Measurements from ENCODE around the gene APOA1. TPM values are rescaled to one million over a fixed set of nuclear protein-coding genes. Genes with fewer than 3 reads are reported as not detected.

The APOA1 gene
- total and polyA plus RNA-seq, 3 donors from 2014 or later, result 617 to 2,741 (median 2,156) TPM

DNA sequence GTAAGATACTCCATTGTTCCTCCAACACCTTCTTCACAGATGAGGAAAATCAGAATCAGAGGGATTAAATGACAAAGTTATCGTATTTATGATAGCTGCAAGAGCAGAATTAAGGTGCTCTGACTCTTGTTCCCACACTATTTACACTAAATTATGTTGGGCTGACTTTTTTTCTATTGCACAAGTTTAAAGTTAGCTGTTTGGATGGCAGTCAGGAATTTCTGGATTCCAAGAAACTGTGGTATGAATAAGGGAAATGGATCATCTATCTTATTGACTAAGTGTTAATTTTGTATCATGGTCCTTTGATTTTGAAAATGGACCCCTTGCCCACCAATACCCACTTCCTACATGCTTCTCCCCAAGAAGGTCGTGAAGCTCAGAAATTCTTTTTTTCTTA, 19.9 kb upstream of the APOA1 start:
- 80 to 87% methylated on average over 2 of the region's 2 CpGs for WGBS, 2 donors
- Histone ChIP-seq H3K36me3 (ENCODE audit: low read depth, missing control alignments) (no peaks in the 10 kb centered on the region), H3K27me3 (no peaks in the 10 kb centered on the region), H3K4me3 (no peak overlapping the region), H3K27ac (no peak overlapping the region), H3K4me1 (no peaks in the 10 kb centered on the region), H3K9me3 (no peaks in the 10 kb centered on the region)
- TF ChIP-seq POLR2A (IDR thresholded peaks at IDR 0.05) (no peak), CTCF (IDR thresholded peaks at IDR 0.05) (no peak)
- no peak for DNase-seq
- intact Hi-C loops (cut with DNase I; ENCODE audit: low total_unique reads), result no loop called here

- DNase-seq, result no peak
- WGBS, 2 donors, result 81 to 90% methylated on average over 5 of the region's 5 CpGs
- H3K36me3 ChIP-seq (ENCODE audit: low read depth, missing control alignments), result no peaks in the 10 kb centered on the region
- intact Hi-C loops (cut with DNase I; ENCODE audit: low total_unique reads), result no loop called here
- no peaks in the 10 kb centered on the region for H3K4me1 ChIP-seq
- no peaks in the 10 kb centered on the region for H3K9me3 ChIP-seq
- no peak overlapping the region for H3K4me3 ChIP-seq
- H3K27ac ChIP-seq, result no peak overlapping the region
- no peaks in the 10 kb centered on the region for H3K27me3 ChIP-seq
- TF ChIP-seq POLR2A (IDR thresholded peaks at IDR 0.05) (no peak), CTCF (IDR thresholded peaks at IDR 0.05) (no peak)
Measured at GRCh38 chr11:116856423-116856822, 19.0 kb upstream of the APOA1 start.

DNA sequence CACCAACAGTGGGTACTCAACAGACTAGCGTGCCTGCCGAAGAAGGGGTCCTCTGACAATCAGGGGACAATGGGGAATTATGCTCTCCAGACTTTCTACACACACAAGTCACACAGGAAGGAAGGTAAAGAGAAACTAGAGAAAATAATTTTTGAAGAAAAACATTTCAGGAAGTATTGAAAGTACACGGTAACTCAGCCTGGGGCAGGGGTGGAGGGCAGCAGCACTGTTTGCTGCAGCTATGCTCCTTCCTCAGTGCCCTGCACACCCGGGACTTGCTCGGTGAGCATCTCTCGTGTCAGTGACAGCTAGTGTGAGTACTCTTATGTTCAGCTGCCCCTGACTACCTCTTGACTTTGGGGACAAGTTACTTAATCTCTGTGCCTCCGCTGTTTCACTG, 18.0 kb upstream of the APOA1 start:
- no peak for TF ChIP-seq CTCF (IDR thresholded peaks at IDR 0.05)
- no peak for TF ChIP-seq POLR2A (IDR thresholded peaks at IDR 0.05)
- DNase-seq, result no peak
- Histone ChIP-seq H3K4me3 (no peak overlapping the region), H3K36me3 (ENCODE audit: low read depth, missing control alignments) (no peaks in the 10 kb centered on the region), H3K4me1 (no peaks in the 10 kb centered on the region), H3K27ac (no peak overlapping the region), H3K27me3 (no peaks in the 10 kb centered on the region), H3K9me3 (no peaks in the 10 kb centered on the region)
- WGBS, 2 donors, result 81 to 90% methylated on average over 7 of the region's 7 CpGs
- intact Hi-C loops (cut with DNase I; ENCODE audit: low total_unique reads), result no loop called here

- DNase-seq, result no peak
- WGBS, 2 donors, result 89 to 92% methylated on average over 6 of the region's 6 CpGs
- H3K27ac ChIP-seq, result no peak overlapping the region
- no peak for TF ChIP-seq POLR2A (IDR thresholded peaks at IDR 0.05)
- TF ChIP-seq CTCF (IDR thresholded peaks at IDR 0.05), result no peak
- no peak overlapping the region for H3K4me3 ChIP-seq
- H3K27me3 ChIP-seq, result no peaks in the 10 kb centered on the region
- no peaks in the 10 kb centered on the region for H3K9me3 ChIP-seq
- no peaks in the 10 kb centered on the region for H3K36me3 ChIP-seq (ENCODE audit: low read depth, missing control alignments)
- H3K4me1 ChIP-seq, result no peaks in the 10 kb centered on the region
- intact Hi-C loops (cut with DNase I; ENCODE audit: low total_unique reads), result no loop called here
Measured at GRCh38 chr11:116853461-116854073, 16.1 kb upstream of the APOA1 start.

Measured in testis (tissue), 3 donors.